H1 (cell line): Measurements from ENCODE around the gene EFCAB13. TPM values are rescaled to one million over a fixed set of nuclear protein-coding genes. Genes with fewer than 3 reads are reported as not detected.

Experiments
- CTCF ChIA-PET: fragments of 300-600 bp; sonication (Branson Sonifier 250); formaldehyde crosslinking; loops from one replicate; lab custom pipeline; 2021; ENCODE audit not compliant: partially characterized antibody; lab: Charles Lee
- POLR2A ChIA-PET: fragments of 300-600 bp; sonication (Branson Sonifier 250); formaldehyde crosslinking; loops from one replicate; lab custom pipeline; 2021; ENCODE audit warnings: inconsistent platforms; ENCODE audit not compliant: partially characterized antibody; lab: Charles Lee
- DNase-seq, 2 experiments: peaks; one replicate each; pipeline versions ENCODE4 v3.0.0 to v3.0.0-alpha.2; 2010 to 2022; ENCODE audit warnings: low spot score in 2 of 2, low read depth in 1 of 2, mixed read lengths in 1 of 2
- FAIRE-seq: peaks from 2 replicates; lab custom pipeline; 2011; peaks lifted over from hg19 to GRCh38; lab: Jason Lieb, UNC
- H2AFZ ChIP-seq: 2 replicates; pipeline ENCODE4 v1.8.1; 2012; ENCODE audit warnings: low read length, inconsistent platforms
- H2AK5ac ChIP-seq: 2 replicates; pipeline ENCODE4 v1.6.1; 2013; ENCODE audit warnings: low read depth, low read length
- H2BK120ac ChIP-seq: replicated peaks from 2 replicates; pipeline ENCODE3; 2013; ENCODE audit warnings: low read depth, low read length, inconsistent platforms
- H2BK12ac ChIP-seq: 2 replicates; pipeline ENCODE4 v1.6.1; 2013; ENCODE audit warnings: low read depth, low read length
- H2BK15ac ChIP-seq: 2 replicates; pipeline ENCODE4 v1.6.1; 2013; ENCODE audit warnings: low read length
- H2BK20ac ChIP-seq: 2 replicates; pipeline ENCODE4 v1.6.1; 2013; ENCODE audit warnings: low read length
- H2BK5ac ChIP-seq: 2 replicates; pipeline ENCODE4 v1.6.1; 2013; ENCODE audit warnings: low read depth, low read length
- H3K14ac ChIP-seq: 2 replicates; pipeline ENCODE4 v1.6.1; 2013; ENCODE audit warnings: inconsistent platforms; ENCODE audit not compliant: insufficient read length
- H3K18ac ChIP-seq: 2 replicates; pipeline ENCODE4 v1.6.1; 2013; ENCODE audit warnings: low read length; ENCODE audit errors: extremely low read depth
- H3K23ac ChIP-seq: 2 replicates; pipeline ENCODE4 v1.6.1; 2013; ENCODE audit warnings: inconsistent platforms; ENCODE audit not compliant: insufficient read length
- H3K23me2 ChIP-seq: 2 replicates; pipeline ENCODE4 v1.6.1; 2013; ENCODE audit warnings: low read depth, low read length
- H3K27ac ChIP-seq: 2 replicates; pipeline ENCODE4 v1.6.1; 2011; ENCODE audit warnings: low read depth, low read length, inconsistent platforms
- H3K27me3 ChIP-seq, 4 experiments: replicated peaks in 1 of 4; 1 replicate in 1 of 4; 2 replicates in 3 of 4; pipeline versions ENCODE4 v1.6.1 to v1.8.1; 2011 to 2013; ENCODE audit warnings: low read length in 3 of 4, mild to moderate bottlenecking in 3 of 4, inconsistent platforms in 2 of 4, mixed read lengths in 2 of 4, moderate library complexity in 1 of 4; ENCODE audit not compliant: control insufficient read depth in 3 of 4, insufficient read depth in 3 of 4; ENCODE audit errors: extremely low read depth in 1 of 4
- H3K36me3 ChIP-seq, 4 experiments: 2 replicates each; pipeline versions ENCODE4 v1.6.1 to v1.8.1; 2011 to 2013; ENCODE audit warnings: mild to moderate bottlenecking in 4 of 4, low read length in 3 of 4, moderate library complexity in 2 of 4, control low read depth in 1 of 4, inconsistent platforms in 1 of 4; ENCODE audit not compliant: insufficient read depth in 4 of 4, control insufficient read depth in 2 of 4
- H3K4ac ChIP-seq: replicated peaks from 2 replicates; pipeline ENCODE3; 2013; ENCODE audit warnings: low read length, low read depth, mixed read lengths, inconsistent platforms; ENCODE audit not compliant: insufficient read length
- H3K4me1 ChIP-seq, 4 experiments: replicated peaks in 1 of 4; 1 replicate in 1 of 4; 2 replicates in 3 of 4; pipeline versions ENCODE4 v1.6.1 to v1.8.1; 2011 to 2013; ENCODE audit warnings: low read length in 3 of 4, inconsistent platforms in 2 of 4, mixed read lengths in 1 of 4; ENCODE audit not compliant: insufficient read depth in 4 of 4, control insufficient read depth in 3 of 4
- H3K4me2 ChIP-seq, 2 experiments: 2 replicates each; pipeline versions ENCODE4 v1.6.1 to v1.8.1; 2011 to 2013; ENCODE audit warnings: low read depth in 2 of 2, low read length in 2 of 2, control low read depth in 1 of 2, inconsistent platforms in 1 of 2, mild to moderate bottlenecking in 1 of 2; ENCODE audit not compliant: insufficient read depth in 1 of 2
- H3K4me3 ChIP-seq, 4 experiments: fragments of 200-600, 300-600 bp in 1 of 4; sonication (generic), shearing (Covaris generic), sonication (Bioruptor Twin) in 1 of 4; 2 replicates each; pipeline versions ENCODE4 v1.5.1 to v1.8.1; 2011 to 2016; ENCODE audit warnings: low read length in 4 of 4, low read depth in 3 of 4, control low read depth in 2 of 4, inconsistent platforms in 2 of 4, mild to moderate bottlenecking in 2 of 4, mixed read lengths in 1 of 4, moderate library complexity in 1 of 4; ENCODE audit not compliant: insufficient read depth in 2 of 4; ENCODE audit errors: extremely low read depth in 1 of 4
- H3K56ac ChIP-seq: replicated peaks from 2 replicates; pipeline ENCODE3; 2013; ENCODE audit warnings: low read depth, mild to moderate bottlenecking, mixed read lengths, low read length, inconsistent platforms; ENCODE audit not compliant: insufficient read length
- H3K79me1 ChIP-seq: 2 replicates; pipeline ENCODE4 v1.6.1; 2013; ENCODE audit warnings: low read depth, low read length, control low read depth
- H3K79me2 ChIP-seq, 2 experiments: 2 replicates each; pipeline versions ENCODE4 v1.6.1 to v1.8.1; 2012 to 2013; ENCODE audit warnings: low read length in 2 of 2, mild to moderate bottlenecking in 2 of 2, inconsistent platforms in 1 of 2; ENCODE audit not compliant: insufficient read depth in 2 of 2, control insufficient read depth in 1 of 2
- H3K9ac ChIP-seq, 4 experiments: replicated peaks in 1 of 4; 1 replicate in 1 of 4; 2 replicates in 3 of 4; pipeline versions ENCODE4 v1.6.1 to v1.8.1; 2011 to 2013; ENCODE audit warnings: low read depth in 3 of 4, low read length in 3 of 4, control low read depth in 2 of 4, mild to moderate bottlenecking in 2 of 4, moderate library complexity in 2 of 4, inconsistent platforms in 1 of 4; ENCODE audit errors: extremely low read depth in 1 of 4
- H3K9me3 ChIP-seq, 2 experiments: 2 replicates each; pipeline versions ENCODE4 v1.6.1 to v1.8.1; 2012 to 2013; ENCODE audit warnings: mild to moderate bottlenecking in 2 of 2, moderate library complexity in 2 of 2, control low read depth in 1 of 2, inconsistent platforms in 1 of 2, low read depth in 1 of 2, low read length in 1 of 2, mixed read lengths in 1 of 2; ENCODE audit not compliant: insufficient read depth in 2 of 2
- H4K20me1 ChIP-seq, 2 experiments: replicated peaks in 1 of 2; 2 replicates each; pipeline versions ENCODE3 to v1.8.1; 2011 to 2013; ENCODE audit warnings: inconsistent platforms in 2 of 2, low read length in 2 of 2, mild to moderate bottlenecking in 1 of 2; ENCODE audit not compliant: insufficient read depth in 2 of 2, control insufficient read depth in 1 of 2
- H4K5ac ChIP-seq: 2 replicates; pipeline ENCODE4 v1.6.1; 2013; ENCODE audit warnings: low read length, low read depth, mixed read lengths, inconsistent platforms; ENCODE audit not compliant: insufficient read length
- H4K8ac ChIP-seq: 2 replicates; pipeline ENCODE4 v1.8.0; 2013; ENCODE audit warnings: mild to moderate bottlenecking, moderate library complexity, low read length, inconsistent platforms; ENCODE audit not compliant: insufficient read depth; ENCODE audit errors: extremely low read depth
- H4K91ac ChIP-seq: replicated peaks from 2 replicates; pipeline ENCODE3; 2013; ENCODE audit warnings: low read length, mixed read lengths, inconsistent platforms; ENCODE audit not compliant: insufficient read length
- CBX8 ChIP-seq: fragments of 300-800, 300-1000 bp; sonication (generic); IDR thresholded peaks from 2 replicates; pipeline ENCODE4 v1.7.1; 2016; ENCODE audit warnings: low read depth, low read length, borderline replicate concordance
- FOSL1 ChIP-seq: IDR thresholded peaks from 2 replicates; pipeline ENCODE4 v1.6.1; 2011; ENCODE audit warnings: mild to moderate bottlenecking, low read depth, low read length, moderate library complexity; ENCODE audit not compliant: insufficient read depth
- GTF2F1 ChIP-seq: IDR thresholded peaks from 2 replicates; pipeline ENCODE4 v1.6.1; 2012; ENCODE audit warnings: low read depth, low read length, improper control_type of control experiment, borderline replicate concordance
- HDAC6 ChIP-seq: IDR thresholded peaks from one replicate; pipeline ENCODE4 v1.7.1; 2012; ENCODE audit warnings: low read depth, mild to moderate bottlenecking, inconsistent platforms, low read length, moderate library complexity
- KDM5A ChIP-seq: fragments of 200-600 bp; IDR thresholded peaks from 2 replicates; pipeline ENCODE4 v1.7.1; 2012; ENCODE audit warnings: mild to moderate bottlenecking, low read length, inconsistent platforms, mixed read lengths
- NANOG ChIP-seq: IDR thresholded peaks from 2 replicates; pipeline ENCODE4 v1.6.1; 2011; ENCODE audit warnings: low read length, low read depth, mild to moderate bottlenecking, inconsistent platforms; ENCODE audit not compliant: insufficient read depth, poor library complexity, severe bottlenecking
- SIN3A ChIP-seq, 2 experiments: IDR thresholded peaks in 1 of 2; conservative IDR thresholded peaks in 1 of 2; 2 replicates each; pipeline ENCODE4 v1.6.1; 2011 to 2012; ENCODE audit warnings: low read length in 2 of 2, improper control_type of control experiment in 1 of 2, low read depth in 1 of 2, mild to moderate bottlenecking in 1 of 2
- WGBS, 2 experiments: shearing (Covaris generic) in 1 of 2; methylation state at CpG; one replicate each; pipeline versions ENCODE4 v1.1.6 to v1.1.7; 2013 to 2015; ENCODE audit warnings: low lambda C conversion rate in 2 of 2, mixed read lengths in 2 of 2, inconsistent platforms in 1 of 2, low coverage in 1 of 2, missing lambda C conversion rate in 1 of 2; ENCODE audit not compliant: insufficient replicate concordance in 2 of 2, insufficient coverage in 1 of 2, insufficient read length in 1 of 2; ENCODE audit errors: extremely low coverage in 1 of 2, missing lambda C conversion rate in 1 of 2; 5-methylcytosine and 5-hydroxymethylcytosine counted together
- polyA plus RNA-seq, 7 experiments: library from polyadenylated mRNA; depleted of rRNA in 3 of 7; stranded (reverse) in 5 of 7; unstranded in 2 of 7; fragments of >200 nt in 5 of 7; fragments of 200-250 nt in 2 of 7; gene quantifications; 1 replicate in 5 of 7; 2 replicates in 1 of 7; 4 replicates in 1 of 7; pipeline versions ENCODE4 v1.2.1 to v1.2.3, GENCODE V29; 2011 to 2013; ENCODE audit warnings: missing spikeins in 2 of 7, mixed read lengths in 2 of 7
- total RNA-seq: library from RNA; stranded (reverse); fragmentation: NEBNext Ultra II Directional; extraction: Animal tissue kit (Norgen Biotek cat#: 25700); gene quantifications from 2 replicates; pipeline ENCODE4 v1.2.1, GENCODE V29; 2021

Gene EFCAB13
- total and polyA plus RNA-seq, 2 of the 8 experiments (the other 6 are each of a cell fraction or from before 2014, with no cell fraction given) = 0.12 to 2.0 TPM

DNA sequence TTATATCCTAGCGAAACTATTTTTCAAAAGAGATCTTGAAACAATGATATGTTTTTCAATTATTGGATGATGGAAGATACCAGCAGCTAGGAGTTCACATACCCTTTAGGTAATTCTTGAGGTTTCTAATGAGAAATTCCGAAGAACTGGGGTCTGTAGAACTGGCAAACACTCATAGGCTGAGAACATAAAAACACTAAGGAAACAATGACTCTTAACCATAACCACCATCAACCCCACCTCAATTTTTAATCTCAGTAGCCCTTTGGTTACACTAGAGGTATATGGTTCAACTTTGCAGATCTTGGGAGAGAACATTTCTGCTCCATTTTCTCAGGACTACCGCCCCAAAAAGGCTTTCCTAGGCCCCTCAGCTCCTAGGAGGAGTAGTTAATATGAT, 141.4 kb downstream of the EFCAB13 start:
- 100% methylated on average over 3 of the region's 3 CpGs; no CpG with 5 or more reads in 1 of the 2 experiments for WGBS, 2 experiments
- FAIRE-seq = no peak
- POLR2A ChIA-PET = interaction anchor here (0.9 kb wide), 1 partner anchor 14 kb away, joined by 3 read pairs; no protein-coding TSS in a partner anchor

More for the DNA sequence above, 141.4 kb downstream of the EFCAB13 start:
- Histone ChIP-seq H3K4ac (no peak overlapping the region), H3K18ac (no peak overlapping the region), H4K8ac (no peak overlapping the region), H3K4me2 (no peak overlapping the region), H2BK20ac (no peak overlapping the region), H3K27ac (no peak overlapping the region), H3K9ac (no peak overlapping the region), H4K5ac (no peak overlapping the region), H3K79me1 (no peaks in the 10 kb centered on the region), H4K91ac (no peak overlapping the region), H2BK5ac (no peak overlapping the region), H3K79me2 (no peaks in the 10 kb centered on the region), H3K4me1 (no peaks in the 10 kb centered on the region), H2AFZ (no peak overlapping the region), H3K4me3 (no peak overlapping the region), H3K56ac (no peak overlapping the region), H3K23ac (no peak overlapping the region), H3K9me3 (no peaks in the 10 kb centered on the region), H2AK5ac (no peak overlapping the region), H3K14ac (no peak overlapping the region), H2BK15ac (no peak overlapping the region), H3K23me2 (no peaks in the 10 kb centered on the region), H2BK12ac (no peak overlapping the region), H2BK120ac (no peak overlapping the region), H4K20me1 (no peaks in the 10 kb centered on the region), H3K27me3 (no peaks in the 10 kb centered on the region), H3K36me3 (peaks cover 0 to 2% (median 0%) of the 10 kb centered on the region in 4 experiments; a peak in 2 of 8 replicates)
- TF ChIP-seq HDAC6 (no peak), KDM5A (no peak), SIN3A (conservative IDR thresholded peaks at IDR 0.05 in 1 of 2, IDR thresholded peaks at IDR 0.05 in 1 of 2; ENCODE audit: low read depth in 1 of 2, low read length in 2 of 2) (no peak), FOSL1 (no peak), CBX8 (no peak), NANOG (no peak), GTF2F1 (no peak)
- CTCF ChIA-PET = no interaction called here
- no peak for DNase-seq
